HEK293 (cell line): Measurements from ENCODE around the gene CHST8.

Experiments
- CTCF ChIA-PET: fragments of 350-600 bp; formaldehyde crosslinking; extraction: SDS; loops from one replicate; lab custom pipeline; 2021; ENCODE audit warnings: antibody characterized with exemption; lab: Yijun Ruan, JAX
- POLR2A ChIA-PET: fragments of 300-600 bp; formaldehyde crosslinking; extraction: SDS; loops from one replicate; lab custom pipeline; 2020; ENCODE audit warnings: antibody characterized with exemption, inconsistent platforms; lab: Yijun Ruan, JAX
- H3K27ac ChIP-seq: fragments of 200-500 bp; sonication (Bioruptor generic); 2 replicates; pipeline ENCODE4 v1.5.1; 2014; ENCODE audit warnings: low read depth, low read length, control low read depth, inconsistent platforms; ENCODE audit errors: extremely low read depth
- H3K36me3 ChIP-seq, 2 experiments: fragments of 200-500 bp in 1 of 2; sonication (Bioruptor generic) in 1 of 2; 1 replicate in 1 of 2; 2 replicates in 1 of 2; pipeline ENCODE4 v1.5.1; 2014 to 2017; ENCODE audit warnings: inconsistent platforms in 2 of 2, low read length in 2 of 2; ENCODE audit not compliant: control insufficient read depth in 2 of 2, insufficient read depth in 1 of 2
- H3K4me1 ChIP-seq: fragments of 200-500 bp; sonication (Bioruptor generic); 2 replicates; pipeline ENCODE4 v1.5.1; 2014; ENCODE audit warnings: mild to moderate bottlenecking, low read length, inconsistent platforms; ENCODE audit not compliant: control insufficient read depth, insufficient read depth
- H3K4me3 ChIP-seq: 2 replicates; pipeline ENCODE4 v1.5.1; 2011; ENCODE audit warnings: low read depth, mild to moderate bottlenecking, control low read depth, low read length, moderate library complexity
- H3K9me3 ChIP-seq: fragments of 200-500 bp; sonication (Bioruptor generic); 2 replicates; pipeline ENCODE4 v1.5.1; 2014; ENCODE audit warnings: low read depth, low read length, inconsistent platforms; ENCODE audit not compliant: control insufficient read depth, insufficient read depth
- IKZF3 ChIP-seq: fragments of 450-650 bp; IDR thresholded peaks from 2 replicates; pipeline ENCODE4 v1.5.0; 2018; ENCODE audit warnings: missing biosample characterization, mild to moderate bottlenecking, missing genetic modification characterization, moderate library complexity
- KLF7 ChIP-seq: fragments of 450-650 bp; formaldehyde crosslinking; IDR thresholded peaks from 2 replicates; pipeline ENCODE4 v1.5.1; 2016; ENCODE audit warnings: missing biosample characterization, missing genetic modification characterization, borderline replicate concordance
- MEIS1 ChIP-seq: sonication (generic); formaldehyde crosslinking; IDR thresholded peaks from 2 replicates; pipeline ENCODE4 v1.8.1; 2022; ENCODE audit warnings: missing genetic modification reagents, mild to moderate bottlenecking, borderline replicate concordance
- SP2 ChIP-seq: fragments of 450-650 bp; formaldehyde crosslinking; IDR thresholded peaks from 2 replicates; pipeline ENCODE4 v1.5.1; 2016; ENCODE audit warnings: missing biosample characterization, missing genetic modification characterization
- YY2 ChIP-seq: fragments of 450-650 bp; formaldehyde crosslinking; IDR thresholded peaks from 2 replicates; pipeline ENCODE4 v1.5.1; 2016; ENCODE audit warnings: missing biosample characterization, missing genetic modification characterization
- ZBTB48 ChIP-seq: fragments of 450-650 bp; formaldehyde crosslinking; IDR thresholded peaks from 2 replicates; pipeline ENCODE4 v1.5.1; 2016; ENCODE audit warnings: missing biosample characterization, missing genetic modification characterization
- ZFP41 ChIP-seq: fragments of 450-650 bp; formaldehyde crosslinking; IDR thresholded peaks from 2 replicates; pipeline ENCODE4 v1.5.1; 2016; ENCODE audit warnings: missing biosample characterization, missing genetic modification characterization, borderline replicate concordance
- ZIC2 ChIP-seq: fragments of 450-650 bp; formaldehyde crosslinking; IDR thresholded peaks from 2 replicates; pipeline ENCODE4 v1.5.1; 2016; ENCODE audit warnings: missing biosample characterization, missing genetic modification characterization
- ZNF114 ChIP-seq: fragments of 450-650 bp; formaldehyde crosslinking; IDR thresholded peaks from 2 replicates; pipeline ENCODE4 v1.5.0; 2017; ENCODE audit warnings: missing biosample characterization, missing genetic modification characterization
- ZNF121 ChIP-seq: fragments of 450-650 bp; formaldehyde crosslinking; IDR thresholded peaks from 2 replicates; pipeline ENCODE4 v1.5.1; 2016; ENCODE audit warnings: missing biosample characterization, missing genetic modification characterization
- ZNF426 ChIP-seq: fragments of 450-650 bp; formaldehyde crosslinking; IDR thresholded peaks from 2 replicates; pipeline ENCODE4 v1.5.1; 2017; ENCODE audit warnings: missing biosample characterization, missing genetic modification characterization, mild to moderate bottlenecking, inconsistent platforms, moderate library complexity
- ZNF555 ChIP-seq: fragments of 450-650 bp; formaldehyde crosslinking; conservative IDR thresholded peaks from 2 replicates; pipeline ENCODE4 v1.5.1; 2017; ENCODE audit warnings: missing biosample characterization, mild to moderate bottlenecking, missing genetic modification characterization, inconsistent platforms
- ZNF558 ChIP-seq: fragments of 450-650 bp; formaldehyde crosslinking; IDR thresholded peaks from 2 replicates; pipeline ENCODE4 v1.5.1; 2016; ENCODE audit warnings: missing biosample characterization, missing genetic modification characterization
- ZNF626 ChIP-seq: fragments of 450-650 bp; sonication (Bioruptor Pico); formaldehyde crosslinking; IDR thresholded peaks from 2 replicates; pipeline ENCODE4 v1.5.1; 2018; ENCODE audit warnings: missing biosample characterization, missing genetic modification characterization, inconsistent platforms
- ZNF76 ChIP-seq: fragments of 450-650 bp; formaldehyde crosslinking; IDR thresholded peaks from 2 replicates; pipeline ENCODE4; 2016; ENCODE audit warnings: low read depth, missing biosample characterization, missing genetic modification characterization, borderline replicate concordance
- ZSCAN16 ChIP-seq: fragments of 450-650 bp; formaldehyde crosslinking; IDR thresholded peaks from 2 replicates; pipeline ENCODE4 v1.5.1; 2016; ENCODE audit warnings: missing biosample characterization, missing genetic modification characterization
- TF ChIP-seq, protein P1 (sequence below): fragments of 450-650 bp; formaldehyde crosslinking; IDR thresholded peaks from 2 replicates; pipeline ENCODE4 v1.5.1; 2016; ENCODE audit warnings: missing biosample characterization, missing genetic modification characterization
- TF ChIP-seq, protein P2 (sequence below): fragments of 450-650 bp; formaldehyde crosslinking; IDR thresholded peaks from 2 replicates; pipeline ENCODE4 v1.5.1; 2016; ENCODE audit warnings: missing biosample characterization, missing genetic modification characterization
- TF ChIP-seq, protein P3 (sequence below): fragments of 450-650 bp; formaldehyde crosslinking; IDR thresholded peaks from 2 replicates; pipeline ENCODE4 v1.5.1; 2016; ENCODE audit warnings: missing biosample characterization, missing genetic modification characterization, low read depth

The CHST8 gene

DNA sequence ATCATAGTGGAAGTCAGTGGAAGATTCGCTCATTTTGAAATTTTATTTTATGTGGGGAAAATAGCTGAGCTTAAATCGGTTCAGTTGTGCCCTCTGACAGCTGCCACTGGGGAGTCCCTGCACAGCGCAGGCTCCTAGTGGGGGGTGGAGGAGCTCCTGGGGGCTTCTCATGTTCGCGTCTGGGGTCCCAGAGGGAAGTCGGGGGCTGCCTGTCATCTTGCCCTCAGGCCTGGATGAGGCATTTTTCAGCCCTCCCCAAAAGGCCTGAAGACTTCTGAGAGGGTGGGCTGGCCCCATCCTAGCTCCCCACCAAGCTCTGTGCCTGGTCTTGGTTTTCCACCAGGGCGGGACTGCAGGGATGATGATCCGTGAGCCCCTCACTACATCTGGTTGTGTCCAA lies 82.1 kb downstream of the CHST8 start:
- no peaks in the 10 kb centered on the region for H3K36me3 ChIP-seq
- H3K4me1 ChIP-seq, result no peaks in the 10 kb centered on the region
- no peak overlapping the region for H3K4me3 ChIP-seq
- no peak overlapping the region for H3K27ac ChIP-seq
- TF ChIP-seq ZIC2 (tag by site-specific recombination), result peak; percentile 14; the same call in 1 of the 2 replicates
- TF ChIP-seq ZNF76 (tag by site-specific recombination), result no peak
- ChIA-PET POLR2A (no interaction called here), CTCF (interaction anchor here (1.6 kb wide), 1 partner anchor 67 kb away, joined by 3 read pairs; no protein-coding TSS in a partner anchor)
- no peaks in the 10 kb centered on the region for H3K9me3 ChIP-seq

DNA sequence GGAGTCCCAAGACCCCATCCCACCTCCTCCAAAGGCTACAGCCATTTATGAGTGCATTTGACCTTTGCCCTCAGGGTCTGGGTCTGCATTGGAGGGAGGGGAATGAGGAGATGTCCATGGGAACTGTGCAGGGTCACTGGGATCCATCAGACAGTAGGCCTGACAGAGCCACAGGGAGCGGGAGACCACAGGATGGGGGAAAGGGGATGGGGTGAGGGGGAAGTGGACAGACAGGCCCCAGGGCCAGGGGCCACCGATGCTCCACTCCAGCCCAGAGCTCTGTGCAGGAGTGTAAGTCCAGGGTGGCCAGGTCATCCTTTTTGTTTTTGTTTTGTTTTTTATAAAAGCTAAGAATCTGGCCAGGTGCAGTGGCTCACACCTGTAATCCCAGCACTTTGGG lies 82.5 kb downstream of the CHST8 start:
- POLR2A ChIA-PET, result no interaction called here
- no peak for TF ChIP-seq ZNF114 (tag by site-specific recombination)
- TF ChIP-seq, protein P1, sequence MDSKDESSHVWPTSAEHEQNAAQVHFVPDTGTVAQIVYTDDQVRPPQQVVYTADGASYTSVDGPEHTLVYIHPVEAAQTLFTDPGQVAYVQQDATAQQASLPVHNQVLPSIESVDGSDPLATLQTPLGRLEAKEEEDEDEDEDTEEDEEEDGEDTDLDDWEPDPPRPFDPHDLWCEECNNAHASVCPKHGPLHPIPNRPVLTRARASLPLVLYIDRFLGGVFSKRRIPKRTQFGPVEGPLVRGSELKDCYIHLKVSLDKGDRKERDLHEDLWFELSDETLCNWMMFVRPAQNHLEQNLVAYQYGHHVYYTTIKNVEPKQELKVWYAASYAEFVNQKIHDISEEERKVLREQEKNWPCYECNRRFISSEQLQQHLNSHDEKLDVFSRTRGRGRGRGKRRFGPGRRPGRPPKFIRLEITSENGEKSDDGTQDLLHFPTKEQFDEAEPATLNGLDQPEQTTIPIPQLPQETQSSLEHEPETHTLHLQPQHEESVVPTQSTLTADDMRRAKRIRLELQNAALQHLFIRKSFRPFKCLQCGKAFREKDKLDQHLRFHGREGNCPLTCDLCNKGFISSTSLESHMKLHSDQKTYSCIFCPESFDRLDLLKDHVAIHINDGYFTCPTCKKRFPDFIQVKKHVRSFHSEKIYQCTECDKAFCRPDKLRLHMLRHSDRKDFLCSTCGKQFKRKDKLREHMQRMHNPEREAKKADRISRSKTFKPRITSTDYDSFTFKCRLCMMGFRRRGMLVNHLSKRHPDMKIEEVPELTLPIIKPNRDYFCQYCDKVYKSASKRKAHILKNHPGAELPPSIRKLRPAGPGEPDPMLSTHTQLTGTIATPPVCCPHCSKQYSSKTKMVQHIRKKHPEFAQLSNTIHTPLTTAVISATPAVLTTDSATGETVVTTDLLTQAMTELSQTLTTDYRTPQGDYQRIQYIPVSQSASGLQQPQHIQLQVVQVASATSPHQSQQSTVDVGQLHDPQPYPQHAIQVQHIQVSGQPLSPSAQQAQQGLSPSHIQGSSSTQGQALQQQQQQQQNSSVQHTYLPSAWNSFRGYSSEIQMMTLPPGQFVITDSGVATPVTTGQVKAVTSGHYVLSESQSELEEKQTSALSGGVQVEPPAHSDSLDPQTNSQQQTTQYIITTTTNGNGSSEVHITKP (tag by site-specific recombination), result no peak
- no peak for TF ChIP-seq ZNF555 (tag by site-specific recombination)
- no peak for TF ChIP-seq KLF7 (tag by site-specific recombination)
- TF ChIP-seq YY2, result no peak
- TF ChIP-seq, protein P2, sequence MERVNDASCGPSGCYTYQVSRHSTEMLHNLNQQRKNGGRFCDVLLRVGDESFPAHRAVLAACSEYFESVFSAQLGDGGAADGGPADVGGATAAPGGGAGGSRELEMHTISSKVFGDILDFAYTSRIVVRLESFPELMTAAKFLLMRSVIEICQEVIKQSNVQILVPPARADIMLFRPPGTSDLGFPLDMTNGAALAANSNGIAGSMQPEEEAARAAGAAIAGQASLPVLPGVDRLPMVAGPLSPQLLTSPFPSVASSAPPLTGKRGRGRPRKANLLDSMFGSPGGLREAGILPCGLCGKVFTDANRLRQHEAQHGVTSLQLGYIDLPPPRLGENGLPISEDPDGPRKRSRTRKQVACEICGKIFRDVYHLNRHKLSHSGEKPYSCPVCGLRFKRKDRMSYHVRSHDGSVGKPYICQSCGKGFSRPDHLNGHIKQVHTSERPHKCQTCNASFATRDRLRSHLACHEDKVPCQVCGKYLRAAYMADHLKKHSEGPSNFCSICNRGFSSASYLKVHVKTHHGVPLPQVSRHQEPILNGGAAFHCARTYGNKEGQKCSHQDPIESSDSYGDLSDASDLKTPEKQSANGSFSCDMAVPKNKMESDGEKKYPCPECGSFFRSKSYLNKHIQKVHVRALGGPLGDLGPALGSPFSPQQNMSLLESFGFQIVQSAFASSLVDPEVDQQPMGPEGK (tag by site-specific recombination), result no peak
- TF ChIP-seq IKZF3 (tag by site-specific recombination), result no peak
- no peak for TF ChIP-seq MEIS1 (CRISPR knock-in tag)
- TF ChIP-seq ZSCAN16, result no peak
- no peak for TF ChIP-seq SP2 (tag by site-specific recombination)
- no peak for TF ChIP-seq ZNF558 (tag by site-specific recombination)
- no peak for TF ChIP-seq ZNF426 (tag by site-specific recombination)
- TF ChIP-seq ZNF121 (tag by site-specific recombination), result no peak
- TF ChIP-seq, protein P3, sequence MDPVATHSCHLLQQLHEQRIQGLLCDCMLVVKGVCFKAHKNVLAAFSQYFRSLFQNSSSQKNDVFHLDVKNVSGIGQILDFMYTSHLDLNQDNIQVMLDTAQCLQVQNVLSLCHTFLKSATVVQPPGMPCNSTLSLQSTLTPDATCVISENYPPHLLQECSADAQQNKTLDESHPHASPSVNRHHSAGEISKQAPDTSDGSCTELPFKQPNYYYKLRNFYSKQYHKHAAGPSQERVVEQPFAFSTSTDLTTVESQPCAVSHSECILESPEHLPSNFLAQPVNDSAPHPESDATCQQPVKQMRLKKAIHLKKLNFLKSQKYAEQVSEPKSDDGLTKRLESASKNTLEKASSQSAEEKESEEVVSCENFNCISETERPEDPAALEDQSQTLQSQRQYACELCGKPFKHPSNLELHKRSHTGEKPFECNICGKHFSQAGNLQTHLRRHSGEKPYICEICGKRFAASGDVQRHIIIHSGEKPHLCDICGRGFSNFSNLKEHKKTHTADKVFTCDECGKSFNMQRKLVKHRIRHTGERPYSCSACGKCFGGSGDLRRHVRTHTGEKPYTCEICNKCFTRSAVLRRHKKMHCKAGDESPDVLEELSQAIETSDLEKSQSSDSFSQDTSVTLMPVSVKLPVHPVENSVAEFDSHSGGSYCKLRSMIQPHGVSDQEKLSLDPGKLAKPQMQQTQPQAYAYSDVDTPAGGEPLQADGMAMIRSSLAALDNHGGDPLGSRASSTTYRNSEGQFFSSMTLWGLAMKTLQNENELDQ (tag by site-specific recombination), result no peak
- no peak for TF ChIP-seq ZNF626
- TF ChIP-seq ZIC2 (tag by site-specific recombination), result no peak
- no peak for TF ChIP-seq ZFP41 (tag by site-specific recombination)
- no peak for TF ChIP-seq ZBTB48 (tag by site-specific recombination)
- TF ChIP-seq, all 188 proteins: peak for 0
- Histone ChIP-seq H3K4me3 (no peak overlapping the region), H3K9me3 (no peaks in the 10 kb centered on the region), H3K36me3 (no peaks in the 10 kb centered on the region), H3K27ac (no peak overlapping the region), H3K4me1 (no peaks in the 10 kb centered on the region)
- CTCF ChIA-PET, result interaction anchor here (0.6 to 1.6 kb wide), 7 partner anchors 20 to 1154 kb away, joined by 3 read pairs; no protein-coding TSS in a partner anchor
